Measurements from ENCODE around the gene DHX32.

- TF ChIP-seq CTCF (IDR thresholded peaks at IDR 0.05) (no peak), POLR2AphosphoS5 (IDR thresholded peaks at IDR 0.05) (no peak), EP300 (IDR thresholded peaks at IDR 0.05) (no peak)
Measured at GRCh38 chr10:125817337-125817946, 63.6 kb downstream of the DHX32 start.

Measured in gastroesophageal sphincter (tissue), 3 donors.